ENCODE results near the gene RNFT2. TPM values are rescaled to one million over a fixed set of nuclear protein-coding genes. Genes with fewer than 3 reads are reported as not detected.
A peak's percentile ranks its signal among the peaks of the same experiment; 100 is the strongest.
"Not testable (repeated sequence)": the region's sequence is repeated elsewhere in the genome, so short reads cannot be mapped to it uniquely, and the experiment has no call there.

The RNFT2 gene
- total and polyA plus RNA-seq, 7 experiments from 2014 or later: 1.2 to 8.3 (median 5.7) TPM

DNA sequence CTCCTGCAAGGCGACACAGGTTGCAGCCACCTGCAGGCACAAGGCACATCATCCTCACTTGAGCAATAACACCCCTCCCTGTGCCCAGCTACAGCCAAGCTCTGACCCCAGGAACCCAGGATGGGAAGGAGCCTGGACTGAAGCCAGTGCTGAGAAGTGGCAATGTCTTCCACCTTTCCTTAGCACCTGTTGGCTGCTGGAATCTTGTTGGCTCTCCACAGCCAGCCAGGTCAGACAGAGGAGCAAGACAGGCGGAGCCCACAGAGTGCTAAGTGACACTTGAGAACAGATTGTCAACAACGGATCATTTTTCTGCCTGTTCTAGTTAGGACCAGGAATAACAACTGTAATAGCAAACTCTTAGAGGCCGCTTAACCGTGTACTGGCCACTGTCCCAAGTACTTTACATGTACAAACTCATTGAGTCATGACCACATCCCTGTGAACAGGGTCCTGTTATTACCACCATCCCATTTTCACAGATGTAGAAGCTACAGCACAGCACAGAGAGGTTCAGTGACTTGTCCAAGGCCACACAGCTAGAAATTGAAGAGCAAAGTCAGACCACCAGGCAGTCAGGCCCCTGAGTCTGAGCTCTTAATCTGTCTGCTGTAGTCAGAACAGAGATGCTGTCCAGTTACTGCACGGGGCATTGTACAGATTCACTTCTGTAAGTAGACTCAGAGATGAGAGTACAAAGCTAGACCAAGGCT, 45.6 kb downstream of the RNFT2 start:
- Mint-ChIP-seq H3K36me3 (peaks cover 0 to 68% (median 53%) of the 10 kb centered on the region in 5 donors), H3K27ac (no peak overlapping the region), H3K27me3 (no peaks in the 10 kb centered on the region), H3K4me1 (peaks cover 0 to 2% (median 0%) of the 10 kb centered on the region in 7 donors), H3K4me3 (no peak overlapping the region), H3K9me3 (peaks cover 0 to 5% (median 0%) of the 10 kb centered on the region in 11 donors)
- ChIA-PET CTCF (no interaction called here), POLR2A (no interaction called here)
- Histone ChIP-seq H3K27me3 (ENCODE audit: control insufficient read depth in 2 of 2, insufficient read depth in 2 of 2, low read length in 2 of 2) (no peaks in the 10 kb centered on the region), H3K4me3 (ENCODE audit: low read length) (no peak overlapping the region), H3K36me3 (ENCODE audit: control insufficient read depth in 2 of 3, insufficient read depth in 3 of 3, low read length in 3 of 3) (peaks cover 0 to 28% (median 0%) of the 10 kb centered on the region in 3 experiments), H3K9me3 (ENCODE audit: control insufficient read depth in 2 of 3, low read length in 3 of 3) (no peaks in the 10 kb centered on the region), H3K27ac (ENCODE audit: low read depth, low read length) (no peak overlapping the region), H3K4me1 (ENCODE audit: control insufficient read depth in 2 of 2, insufficient read depth in 2 of 2, low read length in 2 of 2) (no peaks in the 10 kb centered on the region)
- intact Hi-C loops (cut with micrococcal nuclease): no loop called here
- ATAC-seq (no peak), DNase-seq (no peak)

GRCh38 chr12:116784238-116784612, 46.1 kb downstream of the RNFT2 start:
- Histone ChIP-seq H3K4me1 (ENCODE audit: control insufficient read depth in 2 of 2, insufficient read depth in 2 of 2, low read length in 2 of 2) (no peaks in the 10 kb centered on the region), H3K4me3 (ENCODE audit: low read length) (no peak overlapping the region), H3K9me3 (ENCODE audit: control insufficient read depth in 2 of 3, low read length in 3 of 3) (no peaks in the 10 kb centered on the region), H3K36me3 (ENCODE audit: control insufficient read depth in 2 of 3, insufficient read depth in 3 of 3, low read length in 3 of 3) (peaks cover 0 to 25% (median 0%) of the 10 kb centered on the region in 3 experiments), H3K27ac (ENCODE audit: low read depth, low read length) (no peak overlapping the region), H3K27me3 (ENCODE audit: control insufficient read depth in 2 of 2, insufficient read depth in 2 of 2, low read length in 2 of 2) (no peaks in the 10 kb centered on the region)
- no peak for ATAC-seq
- intact Hi-C loops (cut with micrococcal nuclease): no loop called here
- Mint-ChIP-seq H3K27me3 (no peaks in the 10 kb centered on the region), H3K9me3 (peaks cover 0 to 5% (median 0%) of the 10 kb centered on the region in 11 donors), H3K4me1 (peaks cover 0 to 2% (median 0%) of the 10 kb centered on the region in 7 donors), H3K27ac (no peak overlapping the region), H3K36me3 (peaks cover 0 to 63% (median 48%) of the 10 kb centered on the region in 5 donors), H3K4me3 (no peak overlapping the region)
- CTCF ChIA-PET: no interaction called here
- DNase-seq: no peak
- POLR2A ChIA-PET: no interaction called here

DNA sequence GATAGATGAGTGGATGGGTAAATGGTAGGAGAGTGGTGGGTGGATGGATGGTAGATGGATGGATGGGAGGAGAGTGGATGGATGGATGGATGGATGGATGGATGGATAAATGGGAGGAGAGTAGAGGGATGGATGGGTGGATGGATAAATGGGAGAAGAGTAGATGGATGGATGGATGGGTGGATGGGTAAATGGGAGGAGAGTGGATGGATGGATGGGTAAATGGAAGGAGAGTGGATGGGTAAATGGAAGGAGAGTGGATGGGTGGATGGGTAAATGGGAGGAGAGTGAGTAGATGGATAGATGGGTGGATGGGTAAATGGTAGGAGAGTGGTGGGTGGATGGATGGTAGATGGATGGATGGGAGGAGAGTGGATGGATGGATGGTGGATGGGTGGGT, 51.4 kb downstream of the RNFT2 start:
- DNase-seq; H3K9me3 ChIP-seq (ENCODE audit: control insufficient read depth in 2 of 3, low read length in 3 of 3); POLR2A ChIA-PET; H3K27me3 ChIP-seq (ENCODE audit: control insufficient read depth in 2 of 2, insufficient read depth in 2 of 2, low read length in 2 of 2); H3K27ac ChIP-seq (ENCODE audit: low read depth, low read length); H3K4me3 Mint-ChIP-seq; H3K4me1 ChIP-seq (ENCODE audit: control insufficient read depth in 2 of 2, insufficient read depth in 2 of 2, low read length in 2 of 2); intact Hi-C loops (cut with micrococcal nuclease); H3K27me3 Mint-ChIP-seq; ATAC-seq; H3K9me3 Mint-ChIP-seq; H3K4me3 ChIP-seq (ENCODE audit: low read length); H3K36me3 ChIP-seq (ENCODE audit: control insufficient read depth in 2 of 3, insufficient read depth in 3 of 3, low read length in 3 of 3); H3K27ac Mint-ChIP-seq; H3K4me1 Mint-ChIP-seq: not testable (repeated sequence)
- peaks cover 0 to 40% (median 26%) of the 10 kb centered on the region in 5 donors for H3K36me3 Mint-ChIP-seq
- CTCF ChIA-PET: interaction anchor here (0.6 kb wide), 1 partner anchor 55 kb away, joined by 3 read pairs; no protein-coding TSS in a partner anchor

DNA sequence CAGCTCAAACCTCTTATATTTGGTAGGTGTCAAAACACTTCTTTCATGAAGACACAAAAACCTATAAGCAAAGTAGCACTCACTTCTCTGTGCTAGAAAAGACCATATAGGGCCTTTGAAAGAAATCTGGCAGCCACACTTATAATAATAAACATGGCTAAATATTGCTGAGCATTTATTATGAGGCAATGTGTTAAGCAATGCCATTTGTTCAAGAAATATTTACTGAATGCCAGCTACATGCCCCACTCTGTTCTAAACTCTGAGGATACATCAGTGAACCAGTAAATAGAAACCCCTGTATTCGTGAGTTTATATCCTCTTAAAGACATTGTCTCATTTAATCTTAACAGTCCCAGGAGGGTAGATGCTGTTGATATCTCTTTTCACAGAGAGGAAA, 52.0 kb downstream of the RNFT2 start:
- Mint-ChIP-seq H3K27ac (no peak overlapping the region), H3K4me3 (no peak overlapping the region), H3K27me3 (no peaks in the 10 kb centered on the region), H3K36me3 (peaks cover 0 to 35% (median 21%) of the 10 kb centered on the region in 5 donors), H3K9me3 (peaks cover 0 to 3% (median 0%) of the 10 kb centered on the region in 11 donors), H3K4me1 (no peaks in the 10 kb centered on the region)
- no peak overlapping the region for H3K27ac ChIP-seq (ENCODE audit: low read depth, low read length)
- H3K4me3 ChIP-seq (ENCODE audit: low read length): no peak overlapping the region
- intact Hi-C loops (cut with micrococcal nuclease): no loop called here
- ChIA-PET POLR2A (interaction anchor here (0.6 kb wide), 1 partner anchor 54 kb away, joined by 3 read pairs; no protein-coding TSS in a partner anchor), CTCF (interaction anchor here (0.6 kb wide), 1 partner anchor 54 kb away, joined by 3 read pairs; no protein-coding TSS in a partner anchor)
- no peaks in the 10 kb centered on the region for H3K36me3 ChIP-seq (ENCODE audit: control insufficient read depth in 2 of 3, insufficient read depth in 3 of 3, low read length in 3 of 3)
- DNase-seq (no peak), ATAC-seq (no peak)
- no peaks in the 10 kb centered on the region for H3K4me1 ChIP-seq (ENCODE audit: control insufficient read depth in 2 of 2, insufficient read depth in 2 of 2, low read length in 2 of 2)
- no peaks in the 10 kb centered on the region for H3K27me3 ChIP-seq (ENCODE audit: control insufficient read depth in 2 of 2, insufficient read depth in 2 of 2, low read length in 2 of 2)
- H3K9me3 ChIP-seq (ENCODE audit: control insufficient read depth in 2 of 3, low read length in 3 of 3): no peaks in the 10 kb centered on the region

DNA sequence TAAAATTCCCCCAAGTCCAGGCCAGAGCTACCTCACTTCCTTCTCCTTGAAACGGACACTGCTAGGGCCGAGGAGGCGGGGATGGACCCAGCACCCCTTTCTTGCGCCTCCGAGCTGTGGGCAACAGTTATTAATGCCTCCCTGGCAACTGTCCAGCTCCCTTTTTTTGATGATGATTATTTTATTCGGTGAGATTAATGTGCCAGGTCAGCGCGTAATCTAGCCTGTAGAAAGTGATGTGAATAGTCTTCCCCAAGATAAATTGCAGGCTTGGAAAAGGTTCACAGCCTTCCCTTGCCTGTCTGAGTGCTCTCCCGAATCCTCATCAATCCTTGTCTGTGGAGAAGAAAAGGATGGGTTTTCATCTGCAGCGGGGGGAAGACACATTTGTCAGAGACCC, 54.3 kb downstream of the RNFT2 start:
- H3K4me1 Mint-ChIP-seq: no peaks in the 10 kb centered on the region
- no peaks in the 10 kb centered on the region for H3K9me3 ChIP-seq (ENCODE audit: control insufficient read depth in 2 of 3, low read length in 3 of 3)
- H3K36me3 Mint-ChIP-seq: peaks cover 0 to 31% (median 6%) of the 10 kb centered on the region in 5 donors
- no peak overlapping the region for H3K4me3 Mint-ChIP-seq
- ATAC-seq: no peak
- no peaks in the 10 kb centered on the region for H3K36me3 ChIP-seq (ENCODE audit: control insufficient read depth in 2 of 3, insufficient read depth in 3 of 3, low read length in 3 of 3)
- POLR2A ChIA-PET: no interaction called here
- H3K27ac Mint-ChIP-seq: no peak overlapping the region
- H3K4me1 ChIP-seq (ENCODE audit: control insufficient read depth in 2 of 2, insufficient read depth in 2 of 2, low read length in 2 of 2): no peaks in the 10 kb centered on the region
- H3K4me3 ChIP-seq (ENCODE audit: low read length): no peak overlapping the region
- CTCF ChIA-PET: no interaction called here
- H3K27me3 ChIP-seq (ENCODE audit: control insufficient read depth in 2 of 2, insufficient read depth in 2 of 2, low read length in 2 of 2): no peaks in the 10 kb centered on the region
- H3K27me3 Mint-ChIP-seq: no peaks in the 10 kb centered on the region
- no peak for DNase-seq
- peaks cover 0 to 3% (median 0%) of the 10 kb centered on the region in 11 donors for H3K9me3 Mint-ChIP-seq
- intact Hi-C loops (cut with micrococcal nuclease): no loop called here
- H3K27ac ChIP-seq (ENCODE audit: low read depth, low read length): no peak overlapping the region

- Mint-ChIP-seq H3K9me3 (peaks cover 0 to 20% (median 8%) of the 10 kb centered on the region in 11 donors), H3K27ac (no peak overlapping the region), H3K4me3 (no peak overlapping the region), H3K27me3 (no peaks in the 10 kb centered on the region), H3K4me1 (no peaks in the 10 kb centered on the region), H3K36me3 (peaks cover 0 to 45% (median 26%) of the 10 kb centered on the region in 5 donors)
- CTCF ChIA-PET: no interaction called here
- ATAC-seq (no peak), DNase-seq (no peak)
- Histone ChIP-seq H3K9me3 (ENCODE audit: control insufficient read depth in 2 of 3, low read length in 3 of 3) (peaks cover 0 to 17% (median 6%) of the 10 kb centered on the region in 3 experiments), H3K36me3 (ENCODE audit: control insufficient read depth in 2 of 3, insufficient read depth in 3 of 3, low read length in 3 of 3) (peaks cover 0 to 7% (median 0%) of the 10 kb centered on the region in 3 experiments), H3K4me1 (ENCODE audit: control insufficient read depth in 2 of 2, insufficient read depth in 2 of 2, low read length in 2 of 2) (no peaks in the 10 kb centered on the region), H3K4me3 (ENCODE audit: low read length) (no peak overlapping the region), H3K27ac (ENCODE audit: low read depth, low read length) (no peak overlapping the region), H3K27me3 (ENCODE audit: control insufficient read depth in 2 of 2, insufficient read depth in 2 of 2, low read length in 2 of 2) (no peaks in the 10 kb centered on the region)
- intact Hi-C loops (cut with micrococcal nuclease): no loop called here
- POLR2A ChIA-PET: no interaction called here
Measured at GRCh38 chr12:116794725-116795124, 56.6 kb downstream of the RNFT2 start.

GRCh38 chr12:116797885-116798284, 59.8 kb downstream of the RNFT2 start:
- ChIA-PET POLR2A (no interaction called here), CTCF (no interaction called here)
- H3K36me3 Mint-ChIP-seq: peaks cover 0 to 40% (median 26%) of the 10 kb centered on the region in 5 donors
- H3K9me3 Mint-ChIP-seq: peaks cover 0 to 24% (median 8%) of the 10 kb centered on the region in 11 donors
- intact Hi-C loops (cut with micrococcal nuclease): no loop called here
- peak overlapping the region in 1 of 9 donors; percentile 8 for H3K27ac Mint-ChIP-seq
- Histone ChIP-seq H3K4me3 (ENCODE audit: low read length) (no peak overlapping the region), H3K4me1 (ENCODE audit: control insufficient read depth in 2 of 2, insufficient read depth in 2 of 2, low read length in 2 of 2) (no peaks in the 10 kb centered on the region), H3K27ac (ENCODE audit: low read depth, low read length) (no peak overlapping the region), H3K27me3 (ENCODE audit: control insufficient read depth in 2 of 2, insufficient read depth in 2 of 2, low read length in 2 of 2) (no peaks in the 10 kb centered on the region), H3K9me3 (ENCODE audit: control insufficient read depth in 2 of 3, low read length in 3 of 3) (peaks cover 0 to 17% (median 6%) of the 10 kb centered on the region in 3 experiments), H3K36me3 (ENCODE audit: control insufficient read depth in 2 of 3, insufficient read depth in 3 of 3, low read length in 3 of 3) (peaks cover 0 to 7% (median 0%) of the 10 kb centered on the region in 3 experiments)
- ATAC-seq (no peak), DNase-seq (no peak)
- no peak overlapping the region for H3K4me3 Mint-ChIP-seq
- H3K27me3 Mint-ChIP-seq: no peaks in the 10 kb centered on the region
- H3K4me1 Mint-ChIP-seq: no peaks in the 10 kb centered on the region

Measured in naive thymus-derived CD4-positive, alpha-beta T cell (primary cell).